ENCODE measurements around the gene SYNGR3. TPM values are rescaled to one million over a fixed set of nuclear protein-coding genes. Genes with fewer than 3 reads are reported as not detected.

The SYNGR3 gene
- total RNA-seq, 2 experiments from 2014 or later, result 5.4 to 7.2 TPM

DNA sequence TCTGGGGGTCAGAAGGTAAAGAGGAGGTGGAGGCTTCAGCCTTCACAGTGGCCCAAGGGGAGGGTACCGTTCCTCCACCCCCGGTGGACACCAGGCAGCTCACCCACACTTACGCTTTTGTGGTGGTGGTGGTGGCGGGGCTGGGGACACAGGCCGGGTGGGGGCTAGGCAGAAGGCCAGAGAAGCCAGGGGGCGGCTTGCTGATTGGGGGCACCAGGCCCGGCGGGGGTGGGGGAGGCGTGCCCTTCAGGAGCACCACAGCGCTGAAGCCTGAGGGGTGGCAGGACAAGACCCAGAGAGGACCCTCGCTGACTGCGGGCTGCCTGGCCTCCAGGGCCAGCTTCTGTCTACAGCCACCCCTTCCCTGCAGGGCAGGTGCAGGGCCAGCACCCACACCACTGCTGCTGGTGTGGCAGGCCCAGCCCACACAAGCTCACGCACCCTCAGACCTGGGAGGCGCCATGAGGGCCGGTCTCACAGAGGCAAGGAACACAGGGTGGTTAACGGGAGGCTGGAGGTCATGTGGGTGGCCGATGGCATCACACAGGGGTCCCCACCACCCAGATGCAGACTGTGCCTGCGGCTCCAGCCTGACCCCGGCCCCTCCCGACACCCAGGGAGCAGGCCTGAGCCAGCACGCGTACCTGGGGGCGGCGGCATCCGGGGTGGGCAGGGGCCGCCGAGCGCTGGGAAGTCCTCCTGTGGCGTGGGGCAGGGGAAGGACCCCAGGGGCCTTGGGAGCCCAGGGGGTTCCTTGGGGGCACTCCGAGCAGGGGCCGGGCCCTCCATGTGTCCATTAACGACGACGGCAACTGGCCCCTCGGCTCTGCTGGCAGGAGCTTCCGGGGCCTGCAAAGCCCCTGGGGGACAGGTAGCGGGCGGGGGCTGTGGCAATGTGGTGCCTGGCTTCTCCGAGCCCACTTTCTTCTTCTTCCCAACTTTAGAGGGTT lies 9.4 kb downstream of the SYNGR3 start:
- peaks cover 27% of the 10 kb centered on the region for H3K36me3 Mint-ChIP-seq (ENCODE audit: low read depth)
- TF ChIP-seq, protein P1, sequence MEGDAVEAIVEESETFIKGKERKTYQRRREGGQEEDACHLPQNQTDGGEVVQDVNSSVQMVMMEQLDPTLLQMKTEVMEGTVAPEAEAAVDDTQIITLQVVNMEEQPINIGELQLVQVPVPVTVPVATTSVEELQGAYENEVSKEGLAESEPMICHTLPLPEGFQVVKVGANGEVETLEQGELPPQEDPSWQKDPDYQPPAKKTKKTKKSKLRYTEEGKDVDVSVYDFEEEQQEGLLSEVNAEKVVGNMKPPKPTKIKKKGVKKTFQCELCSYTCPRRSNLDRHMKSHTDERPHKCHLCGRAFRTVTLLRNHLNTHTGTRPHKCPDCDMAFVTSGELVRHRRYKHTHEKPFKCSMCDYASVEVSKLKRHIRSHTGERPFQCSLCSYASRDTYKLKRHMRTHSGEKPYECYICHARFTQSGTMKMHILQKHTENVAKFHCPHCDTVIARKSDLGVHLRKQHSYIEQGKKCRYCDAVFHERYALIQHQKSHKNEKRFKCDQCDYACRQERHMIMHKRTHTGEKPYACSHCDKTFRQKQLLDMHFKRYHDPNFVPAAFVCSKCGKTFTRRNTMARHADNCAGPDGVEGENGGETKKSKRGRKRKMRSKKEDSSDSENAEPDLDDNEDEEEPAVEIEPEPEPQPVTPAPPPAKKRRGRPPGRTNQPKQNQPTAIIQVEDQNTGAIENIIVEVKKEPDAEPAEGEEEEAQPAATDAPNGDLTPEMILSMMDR (IDR thresholded peaks at IDR 0.05), result no peak
- peaks cover 11% of the 10 kb centered on the region for H3K4me1 Mint-ChIP-seq (ENCODE audit: low read depth)
- no peak overlapping the region for H3K4me3 Mint-ChIP-seq
- no peaks in the 10 kb centered on the region for H3K9me3 Mint-ChIP-seq
- H3K27ac Mint-ChIP-seq, result no peak overlapping the region
- CTCF ChIA-PET, result interaction anchor here (1.0 kb wide), 1 partner anchor 23 kb away, joined by 3 read pairs; no protein-coding TSS in a partner anchor
- ATAC-seq, result no peak
- POLR2A ChIA-PET, result interaction anchor here (0.9 to 1.0 kb wide), 2 partner anchors 9 to 34 kb away, joined by 3 read pairs; no protein-coding TSS in a partner anchor
- no peak for DNase-seq
- no peaks in the 10 kb centered on the region for H3K27me3 Mint-ChIP-seq
- intact Hi-C loops (cut with micrococcal nuclease), result no loop called here

DNA sequence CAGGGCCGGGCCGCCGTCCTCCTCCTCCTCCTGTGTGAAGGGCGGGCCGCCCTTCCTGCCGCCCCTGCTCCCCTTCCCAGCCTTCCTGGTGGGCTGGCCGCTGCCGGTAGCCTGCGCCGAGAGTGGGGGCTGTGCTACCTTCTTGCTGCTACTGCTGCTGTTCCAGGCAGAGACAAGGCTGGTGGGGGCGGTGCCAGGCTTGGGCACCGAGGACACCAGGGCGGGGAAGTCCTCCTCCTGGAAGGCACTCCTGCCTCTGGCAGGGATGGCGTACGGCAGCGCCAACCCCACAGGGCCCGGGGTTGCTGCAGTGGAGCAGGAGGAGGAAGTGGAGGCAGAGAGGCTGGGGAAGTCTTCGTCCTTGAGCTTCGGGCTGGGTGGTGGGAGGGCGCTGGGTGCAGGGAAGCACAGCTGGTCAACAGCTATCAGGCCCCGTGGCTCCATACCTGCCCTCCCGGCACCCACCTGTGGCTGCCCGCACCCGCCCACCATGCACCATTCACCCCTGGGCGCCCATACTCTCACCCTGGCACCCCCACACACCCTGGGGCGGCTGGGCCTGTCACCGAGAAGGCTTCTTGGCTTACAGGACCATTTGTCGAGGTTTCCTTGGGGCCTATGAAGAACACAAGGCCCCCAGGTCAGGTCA lies 10.2 kb downstream of the SYNGR3 start:
- ChIA-PET POLR2A (interaction anchor here (0.9 to 1.8 kb wide), 3 partner anchors 11 to 155 kb away, joined by 3 to 4 read pairs (median 3); partner anchors contain the start of gene TRAF7), CTCF (no interaction called here)
- ATAC-seq, result no peak
- H3K4me3 Mint-ChIP-seq, result no peak overlapping the region
- H3K9me3 Mint-ChIP-seq, result no peaks in the 10 kb centered on the region
- no peaks in the 10 kb centered on the region for H3K27me3 Mint-ChIP-seq
- H3K27ac Mint-ChIP-seq, result no peak overlapping the region
- peaks cover 14% of the 10 kb centered on the region for H3K4me1 Mint-ChIP-seq (ENCODE audit: low read depth)
- H3K36me3 Mint-ChIP-seq (ENCODE audit: low read depth), result peaks cover 29% of the 10 kb centered on the region
- TF ChIP-seq, protein P1 (IDR thresholded peaks at IDR 0.05), result no peak
- intact Hi-C loops (cut with micrococcal nuclease), result no loop called here
- no peak for DNase-seq

DNA sequence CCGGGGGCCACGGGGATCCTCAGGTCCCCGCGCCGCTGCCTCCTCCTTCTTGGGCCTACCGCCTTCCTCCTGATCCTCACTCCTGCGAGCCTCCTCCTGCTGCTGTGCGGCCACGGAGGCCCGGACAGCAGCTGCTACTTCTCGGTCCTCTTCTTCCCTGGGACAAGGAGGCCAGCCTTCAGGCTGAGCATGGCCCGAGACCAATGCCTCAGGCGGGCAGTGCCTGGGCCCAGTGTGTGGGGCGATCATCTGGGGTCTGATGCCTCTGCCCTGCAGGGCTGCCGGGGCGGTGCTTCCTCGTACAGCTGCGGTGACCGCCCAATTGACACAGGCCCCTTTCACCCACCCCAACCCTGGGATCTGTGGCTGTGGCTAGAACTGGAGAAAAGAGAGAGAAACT lies 11.3 kb downstream of the SYNGR3 start:
- CTCF ChIA-PET, result no interaction called here
- DNase-seq, result no peak

DNA sequence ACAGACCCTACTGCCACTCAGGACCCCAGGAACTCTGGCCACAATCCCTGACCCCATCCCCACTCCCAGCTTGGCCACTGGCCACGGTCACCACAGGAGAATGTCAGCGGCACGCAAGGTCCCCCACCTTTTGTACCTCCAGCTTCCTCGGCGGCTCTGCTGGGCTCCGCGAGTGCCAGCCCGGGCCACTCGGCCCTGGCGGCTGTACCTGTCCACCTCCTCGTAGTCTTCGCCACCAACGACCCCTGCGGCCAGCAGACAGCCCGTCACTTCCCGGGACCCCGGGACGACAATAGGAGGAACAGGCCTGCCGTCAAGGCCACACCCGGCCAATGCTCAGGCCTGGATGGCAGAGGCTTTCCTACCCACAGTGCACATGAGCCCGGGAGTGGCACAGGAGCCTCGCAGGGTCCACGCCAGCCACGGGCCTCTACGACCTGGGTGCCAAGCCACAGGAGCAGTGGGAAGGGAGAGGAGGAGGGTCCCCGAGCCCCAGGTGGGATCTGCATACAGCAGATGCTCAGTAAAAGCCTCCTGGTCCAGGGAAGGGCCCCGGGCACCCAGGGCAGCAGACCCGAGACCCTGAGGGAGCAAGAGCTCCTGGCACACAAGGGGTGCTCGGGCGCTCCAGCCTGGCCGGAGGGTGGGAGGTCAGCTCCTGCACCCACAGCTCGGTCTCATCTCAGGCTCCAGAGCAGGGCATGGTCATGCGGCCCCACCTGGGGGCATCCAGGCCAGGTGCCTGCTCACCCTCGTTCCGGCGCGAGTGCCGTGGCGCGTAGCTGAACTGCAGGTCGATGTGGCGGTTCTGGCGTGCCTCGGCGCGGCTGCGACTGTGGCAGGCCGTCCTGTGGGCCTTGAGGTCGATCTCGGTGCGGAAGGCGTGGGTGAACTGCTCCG lies 11.9 kb downstream of the SYNGR3 start:
- H3K27me3 Mint-ChIP-seq, result no peaks in the 10 kb centered on the region
- intact Hi-C loops (cut with micrococcal nuclease), result no loop called here
- no peak for DNase-seq
- peaks cover 23% of the 10 kb centered on the region for H3K4me1 Mint-ChIP-seq (ENCODE audit: low read depth)
- ATAC-seq, result no peak
- ChIA-PET POLR2A (interaction anchor here (1.0 to 1.8 kb wide), 4 partner anchors 9 to 153 kb away, joined by 3 to 4 read pairs (median 4); partner anchors contain the start of gene TRAF7), CTCF (interaction anchor here (4.6 kb wide), 1 partner anchor 9 kb away, joined by 34 read pairs; no protein-coding TSS in a partner anchor)
- H3K4me3 Mint-ChIP-seq, result no peak overlapping the region
- no peaks in the 10 kb centered on the region for H3K9me3 Mint-ChIP-seq
- TF ChIP-seq, protein P1 (IDR thresholded peaks at IDR 0.05), result no peak
- H3K36me3 Mint-ChIP-seq (ENCODE audit: low read depth), result peaks cover 31% of the 10 kb centered on the region
- H3K27ac Mint-ChIP-seq, result no peak overlapping the region

More for the DNA sequence above, 11.3 kb downstream of the SYNGR3 start:
- H3K27ac Mint-ChIP-seq, result no peak overlapping the region
- POLR2A ChIA-PET, result interaction anchor here (0.9 to 1.8 kb wide), 4 partner anchors 10 to 154 kb away, joined by 3 to 4 read pairs (median 3); partner anchors contain the start of gene TRAF7
- peaks cover 27% of the 10 kb centered on the region for H3K36me3 Mint-ChIP-seq (ENCODE audit: low read depth)
- TF ChIP-seq, protein P1 (IDR thresholded peaks at IDR 0.05), result no peak
- no peaks in the 10 kb centered on the region for H3K9me3 Mint-ChIP-seq
- H3K4me3 Mint-ChIP-seq, result no peak overlapping the region
- intact Hi-C loops (cut with micrococcal nuclease), result no loop called here
- no peak for ATAC-seq
- no peaks in the 10 kb centered on the region for H3K27me3 Mint-ChIP-seq
- H3K4me1 Mint-ChIP-seq (ENCODE audit: low read depth), result peaks cover 23% of the 10 kb centered on the region

All from activated CD8-positive, alpha-beta T cell treated with anti-CD3 and anti-CD28 coated beads for 36 hours (primary cell).